Endothelial cell of hepatic sinusoid (primary cell): ENCODE results near the gene MIPOL1.

Experiments
- in situ Hi-C: cut with HindIII; loops from 2 replicates; pipeline ENCODE4 v1.10.0; 2017; ENCODE audit warnings: low sequenced_read_pairs

Gene MIPOL1

DNA sequence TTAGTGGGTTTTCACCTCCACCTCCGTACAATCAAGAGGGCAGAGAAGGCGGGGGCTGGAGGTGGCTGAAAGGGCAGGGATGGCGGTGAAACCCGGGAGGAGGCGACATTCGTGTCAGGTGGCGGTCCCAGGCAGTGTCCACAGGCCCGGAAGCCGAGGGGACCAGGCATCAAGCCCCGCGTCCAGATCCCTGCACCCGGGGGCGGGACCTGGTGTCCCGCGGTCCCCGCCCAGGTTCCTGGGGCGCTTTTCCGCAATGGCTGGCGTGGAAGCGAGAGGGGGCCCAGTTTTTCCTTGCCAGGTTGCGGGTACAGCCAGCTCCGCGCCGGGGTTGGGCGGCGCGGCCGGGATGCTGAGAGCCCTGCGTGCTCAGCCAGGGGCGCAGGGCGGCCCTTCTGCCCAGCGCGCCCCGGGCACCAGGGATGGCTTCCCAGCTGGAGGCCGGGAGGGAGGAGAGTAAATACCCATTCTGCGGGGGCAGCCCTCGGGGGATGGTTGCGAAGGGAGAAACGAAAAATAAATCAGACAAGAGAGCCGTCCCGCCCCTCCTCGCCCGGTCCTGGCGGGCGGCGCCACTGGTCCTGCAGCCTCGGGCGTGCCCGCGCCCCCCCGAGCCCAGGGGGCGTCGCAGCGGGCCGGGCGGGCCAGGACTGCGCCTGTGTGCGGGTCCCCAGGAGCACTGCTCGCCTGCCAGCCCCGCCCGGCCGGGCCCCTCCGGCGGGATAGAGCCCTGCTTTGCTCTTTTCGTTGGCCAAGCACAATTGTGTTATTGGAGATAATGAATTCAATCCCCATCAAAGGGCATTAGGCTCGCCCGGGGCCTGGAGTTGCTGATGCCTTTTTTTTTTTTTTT lies 385.8 kb downstream of the MIPOL1 start:
- in situ Hi-C loops, result no loop called here

DNA sequence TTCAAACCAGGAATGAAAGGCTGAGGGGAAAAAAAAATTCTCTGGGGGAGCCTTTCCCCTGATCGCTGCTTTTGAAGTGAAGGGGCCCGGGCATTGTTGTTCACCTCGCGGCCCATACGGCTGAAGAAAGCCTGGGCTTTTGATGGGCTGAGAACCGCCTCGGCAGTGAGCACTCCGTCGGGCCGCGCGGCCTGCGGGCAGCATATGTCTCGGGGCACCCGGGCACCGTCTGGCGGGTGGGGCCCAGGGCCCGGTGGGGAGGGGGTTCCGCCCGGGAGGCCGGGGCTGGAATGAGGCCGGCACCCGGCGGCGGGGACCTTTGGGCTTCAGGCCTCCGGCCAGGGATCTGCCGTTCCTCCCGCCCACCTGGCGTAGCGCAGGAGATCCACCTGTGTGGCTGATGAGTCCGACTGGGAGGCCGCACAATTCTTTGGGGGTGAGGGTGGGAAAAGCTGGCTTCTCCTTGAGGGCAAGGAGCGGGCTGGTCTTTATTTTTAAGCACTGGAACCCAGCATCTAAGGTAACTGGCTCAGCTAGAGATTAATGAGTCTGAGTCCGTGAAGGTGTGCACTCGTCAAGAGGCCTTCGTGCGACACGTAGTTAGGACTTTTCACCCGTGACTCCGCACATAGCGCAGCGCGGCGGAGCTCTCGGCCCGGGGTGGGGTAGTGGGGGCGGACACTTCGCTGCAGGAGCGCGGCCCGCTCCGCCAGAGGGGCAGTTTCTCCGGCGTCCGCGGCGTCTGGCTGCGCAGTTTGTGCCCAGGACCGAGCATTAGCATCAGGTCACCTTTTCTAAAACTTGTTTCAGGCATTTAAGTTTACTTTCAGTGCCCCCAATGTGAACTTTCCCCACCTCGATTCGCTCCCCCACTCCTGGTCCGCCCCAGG lies 386.7 kb downstream of the MIPOL1 start:
- in situ Hi-C loops, result no loop called here

DNA sequence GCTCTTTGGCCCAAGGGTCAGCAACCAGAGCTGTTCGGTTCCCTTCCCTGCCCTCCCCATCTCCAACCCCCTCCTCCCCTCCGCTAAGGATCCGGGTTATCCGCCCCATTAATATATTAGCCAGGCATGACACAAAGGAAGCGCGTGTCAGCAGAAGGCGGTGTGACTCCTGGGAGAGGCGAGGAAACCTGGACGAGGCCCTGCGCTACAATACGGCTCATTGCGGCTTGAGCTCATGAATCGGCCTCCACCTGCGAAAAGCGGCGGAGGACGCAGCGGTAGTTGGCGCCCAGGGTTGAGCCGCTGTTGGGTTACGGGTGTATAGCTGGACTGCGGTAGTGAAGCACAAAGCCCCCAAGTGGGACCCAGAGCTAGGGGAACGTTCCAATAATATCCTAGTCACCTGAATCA lies 387.4 kb downstream of the MIPOL1 start:
- in situ Hi-C loops, result no loop called here

DNA sequence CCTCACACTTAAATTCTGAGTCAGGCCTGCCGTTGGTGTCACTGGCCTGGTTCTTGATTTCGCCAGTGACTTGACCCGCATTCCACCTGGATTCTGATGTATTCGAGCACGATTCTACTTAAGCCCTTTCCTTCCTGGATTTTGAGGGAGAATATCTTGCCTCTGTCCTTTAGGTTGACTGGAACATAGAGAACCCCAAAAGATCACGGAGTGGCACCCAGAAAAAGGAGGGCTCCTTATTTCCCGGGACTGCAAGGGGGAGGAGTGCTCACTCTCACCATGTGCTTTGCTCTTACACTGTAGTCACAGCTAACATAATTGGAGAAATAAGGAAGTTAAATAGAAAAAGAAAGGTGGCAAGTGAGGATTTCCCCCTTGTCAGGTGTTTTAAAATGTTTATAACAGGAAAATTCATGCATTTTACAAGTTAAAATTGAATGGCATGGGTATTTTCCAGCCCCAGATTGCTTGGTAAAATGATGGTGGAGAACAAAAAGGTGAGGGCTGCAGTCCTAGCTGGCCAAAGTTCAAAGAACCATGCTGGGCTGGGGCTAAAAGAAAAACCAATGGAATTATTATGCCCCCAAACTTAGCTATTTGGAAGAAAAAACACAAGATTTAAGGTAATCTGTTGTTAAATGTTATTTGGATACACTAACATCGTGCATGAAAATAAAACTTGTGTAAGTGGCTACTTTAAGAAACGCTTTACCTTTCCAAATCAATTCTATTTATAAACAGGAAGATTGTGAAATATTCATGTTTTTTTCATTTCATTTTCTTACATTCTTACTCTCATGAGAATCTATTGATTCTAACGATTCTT lies 388.4 kb downstream of the MIPOL1 start:
- in situ Hi-C loops, result no loop called here

DNA sequence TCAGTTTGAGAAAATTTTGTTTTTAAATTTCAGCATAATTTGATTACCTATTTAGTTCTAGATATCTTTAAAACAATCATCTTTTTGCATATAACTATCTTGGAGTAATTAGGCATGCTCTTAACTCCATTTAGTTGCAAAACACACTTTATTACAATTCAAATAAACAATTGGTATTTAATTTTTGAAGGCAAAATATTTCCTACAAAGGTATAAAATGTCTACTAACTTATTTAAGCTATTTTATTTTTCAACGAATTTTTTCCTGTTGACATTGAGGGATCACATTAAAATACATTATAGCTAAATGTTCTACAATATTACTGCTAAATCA lies 389.0 kb downstream of the MIPOL1 start:
- in situ Hi-C loops, result no loop called here

DNA sequence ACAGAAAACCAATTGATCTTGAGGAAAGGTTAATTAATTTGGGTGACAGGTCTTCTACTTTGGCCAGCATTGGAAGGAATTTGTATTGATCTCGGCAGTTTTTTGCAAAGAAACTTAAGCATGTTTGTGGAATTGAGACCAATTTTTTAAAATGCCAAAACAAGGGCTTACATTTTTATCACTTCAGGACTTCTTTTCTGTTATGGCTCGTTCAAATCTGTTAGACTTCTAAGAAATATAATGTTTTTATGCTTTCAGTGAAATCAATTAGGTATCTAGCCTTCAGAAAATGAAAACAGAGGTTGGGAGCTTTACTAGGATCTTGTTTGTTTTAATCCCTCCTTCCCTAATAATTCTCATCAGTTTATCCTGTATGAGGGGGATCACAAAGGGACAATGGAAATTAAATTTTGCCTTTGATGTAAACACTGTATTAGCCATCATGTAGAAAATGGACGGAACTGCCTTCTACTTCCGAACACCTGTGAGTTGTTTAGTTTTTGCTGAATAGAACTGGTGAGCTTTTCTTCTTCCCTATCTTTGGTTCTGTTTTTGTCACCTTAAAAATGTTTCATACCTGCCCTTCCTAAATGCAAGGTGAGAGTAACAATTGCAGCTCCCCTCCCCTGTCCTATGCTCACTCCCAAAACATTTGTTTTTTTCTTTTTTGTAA lies 389.5 kb downstream of the MIPOL1 start:
- in situ Hi-C loops, result no loop called here

DNA sequence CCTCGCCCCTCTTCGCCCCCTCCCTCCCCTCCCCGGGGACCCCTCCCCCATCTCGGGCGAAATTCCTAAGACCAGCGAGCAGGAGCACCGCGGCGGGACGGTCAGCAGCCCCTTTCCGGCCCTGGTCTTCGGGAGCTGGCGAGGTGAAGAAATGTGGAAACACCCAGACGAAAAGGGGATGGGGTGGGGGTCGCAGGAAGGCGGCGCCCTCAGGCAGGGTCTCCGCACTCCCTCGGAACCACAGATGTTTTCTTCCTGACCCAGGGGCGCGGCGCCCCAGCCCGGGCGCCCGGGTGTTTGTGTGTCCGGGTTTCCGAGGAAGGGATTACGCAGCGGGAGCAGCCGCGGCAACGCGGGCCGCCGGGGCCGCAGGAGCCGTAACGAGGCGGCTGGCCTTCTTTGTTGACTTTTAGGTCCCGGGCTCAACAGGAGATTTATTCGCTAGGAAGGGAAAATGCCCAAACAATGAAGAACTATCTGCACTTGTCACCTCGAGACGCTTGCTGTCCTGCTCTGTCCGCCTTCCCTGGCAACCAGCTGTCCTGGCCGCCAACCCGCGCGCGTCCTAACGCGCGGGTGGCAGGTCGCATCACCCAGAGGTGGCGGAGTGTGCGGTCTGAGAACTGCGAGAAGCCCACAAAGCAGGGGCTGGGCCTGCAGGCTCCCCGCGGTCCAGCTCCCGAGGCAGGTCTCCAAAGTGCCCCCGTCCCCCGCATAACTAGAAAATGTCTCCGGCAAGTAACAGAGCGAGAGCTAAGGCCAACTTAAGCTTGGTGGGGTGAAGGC lies 390.3 kb downstream of the MIPOL1 start:
- in situ Hi-C loops, result no loop called here

DNA sequence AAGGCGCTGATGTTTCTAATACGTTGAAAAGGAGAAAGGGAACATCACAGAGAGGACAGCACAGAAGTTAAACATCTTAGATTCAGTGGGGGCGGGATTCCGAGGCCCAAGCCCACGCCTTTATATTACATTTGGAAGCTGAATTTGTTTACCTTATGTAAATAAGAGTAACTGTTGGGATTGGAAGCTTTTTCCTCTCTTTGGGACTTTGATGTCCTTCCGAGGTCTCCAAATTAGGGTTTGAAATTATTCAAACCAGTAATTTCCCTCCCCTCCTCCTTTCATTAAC lies 390.9 kb downstream of the MIPOL1 start:
- in situ Hi-C loops, result no loop called here

DNA sequence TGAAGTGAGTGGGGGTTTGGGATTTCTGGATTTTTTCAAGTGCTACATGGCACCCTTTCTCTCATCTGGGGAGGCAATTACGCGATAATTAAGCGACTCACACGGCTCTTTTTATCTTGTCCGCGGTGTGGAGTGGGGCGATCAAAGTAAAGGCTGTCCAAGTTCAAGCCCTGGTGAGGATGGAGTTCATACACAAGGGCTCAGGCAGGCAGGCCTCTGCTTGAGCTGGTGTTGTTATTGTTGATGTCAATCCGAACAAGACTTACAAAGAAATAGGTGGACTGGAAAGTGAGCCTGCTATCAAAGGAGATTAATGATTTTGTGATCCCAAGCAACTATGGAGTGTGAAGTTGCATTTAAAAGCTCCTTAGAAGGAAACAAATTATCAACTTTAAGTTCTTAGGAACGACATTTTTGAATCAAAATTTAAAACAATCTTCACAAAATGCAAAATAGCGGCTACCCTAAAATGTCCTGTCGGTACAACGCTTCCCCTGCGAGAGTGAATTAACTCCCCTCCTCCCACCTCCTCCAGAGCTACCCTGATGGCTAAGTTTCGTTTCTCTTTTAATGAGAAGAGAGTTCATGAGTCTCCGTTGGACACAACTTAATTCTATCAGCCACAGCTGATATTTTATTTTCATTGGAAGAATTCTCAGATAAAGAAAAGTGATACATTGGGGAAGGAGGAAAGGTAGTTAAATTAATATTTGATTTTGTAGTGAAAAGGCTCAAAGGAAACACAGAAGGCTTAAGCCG lies 391.4 kb downstream of the MIPOL1 start:
- in situ Hi-C loops, result no loop called here

DNA sequence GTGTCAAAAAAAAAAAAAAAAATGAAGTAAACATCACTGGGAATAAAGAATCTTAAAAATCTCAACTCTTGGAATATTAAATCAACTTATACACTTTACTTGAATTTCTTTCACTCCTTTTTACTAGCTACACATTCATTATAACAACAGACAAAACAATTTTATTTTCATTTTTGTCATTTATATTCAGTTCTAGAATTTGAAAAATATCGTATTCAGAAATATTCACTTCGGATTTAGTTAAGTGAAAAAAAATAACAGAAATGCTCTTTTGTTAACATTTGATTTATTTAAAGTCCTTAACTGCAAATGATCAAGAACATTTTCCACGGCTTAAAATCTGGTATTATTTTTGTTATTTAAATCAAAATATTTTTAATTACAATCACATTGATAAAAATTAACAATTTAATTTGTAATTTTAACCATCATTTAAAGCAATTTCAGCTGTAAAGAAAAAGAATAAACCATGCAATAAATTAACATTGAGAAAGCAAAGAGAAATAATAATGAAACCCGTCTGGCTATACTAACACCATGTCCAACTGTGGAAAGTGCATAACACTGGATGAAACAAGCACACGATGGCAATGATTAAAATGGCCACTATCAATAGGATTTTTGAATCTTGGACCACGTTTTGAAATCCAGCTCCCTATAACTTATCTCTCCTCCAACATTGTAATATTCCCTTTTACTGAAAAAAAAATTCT lies 392.1 kb downstream of the MIPOL1 start:
- in situ Hi-C loops, result no loop called here

DNA sequence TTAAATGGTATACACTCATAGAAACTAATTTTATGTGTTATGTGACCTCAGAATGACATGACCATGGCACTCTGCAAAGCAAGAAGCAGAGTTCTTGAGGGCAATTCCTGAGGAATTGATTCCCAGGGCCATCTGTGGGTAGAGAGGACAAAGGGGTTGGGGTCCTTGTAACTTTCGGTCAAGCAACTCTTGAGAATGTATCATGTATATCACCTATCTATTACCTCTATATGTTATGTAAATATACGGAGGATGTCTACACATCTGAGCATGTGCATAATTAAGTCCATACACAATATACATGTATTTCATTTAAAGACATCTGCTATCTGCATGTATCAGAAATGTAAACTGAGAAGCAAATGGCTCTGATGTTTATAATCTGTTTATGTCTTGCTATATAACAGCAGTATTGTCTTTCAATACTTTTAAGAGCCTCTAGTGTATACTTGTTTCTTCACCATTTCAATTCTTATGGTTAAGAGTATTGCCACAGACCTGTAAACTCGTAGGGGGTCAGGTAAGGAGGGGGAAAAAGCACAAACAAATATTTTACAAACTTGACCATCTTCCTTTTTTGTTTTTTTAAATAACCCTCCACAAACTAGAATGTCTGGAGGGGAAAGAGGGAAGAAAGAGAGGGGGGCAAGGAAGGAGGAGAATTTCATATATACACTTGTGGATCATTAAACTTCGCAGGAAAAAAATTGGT lies 392.8 kb downstream of the MIPOL1 start:
- in situ Hi-C loops, result no loop called here

DNA sequence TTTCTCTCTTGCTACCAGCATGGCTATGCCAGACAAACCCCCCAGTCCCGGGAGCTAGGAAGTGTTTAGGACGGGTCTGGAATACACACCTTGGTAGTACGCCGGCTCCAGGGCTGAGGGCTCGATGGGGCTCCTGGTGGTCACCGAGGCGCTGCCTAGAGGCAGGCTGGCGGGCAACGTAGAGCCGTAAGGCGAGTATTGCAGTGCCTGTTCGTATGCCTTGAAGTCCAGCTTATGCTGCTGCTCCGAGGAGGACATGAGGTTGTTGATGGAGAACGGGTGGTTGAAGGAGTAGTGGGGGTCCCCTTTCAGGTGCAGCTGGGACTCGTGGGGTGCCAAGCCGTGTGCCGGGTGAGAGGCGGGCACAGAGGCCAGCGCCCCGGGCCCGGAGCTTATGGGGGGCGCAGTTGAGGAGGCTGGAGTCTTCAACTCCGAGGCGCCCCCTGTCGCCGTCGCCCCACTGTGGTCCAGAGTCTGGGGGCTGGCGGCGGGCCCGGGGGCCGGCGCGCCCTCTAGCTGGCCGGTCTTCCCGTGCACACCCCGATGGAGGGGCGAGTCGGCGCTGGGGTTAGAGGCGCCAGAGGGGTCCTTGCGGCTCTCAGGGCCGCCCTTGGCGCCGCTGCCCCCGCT lies 393.7 kb downstream of the MIPOL1 start:
- in situ Hi-C loops, result no loop called here

DNA sequence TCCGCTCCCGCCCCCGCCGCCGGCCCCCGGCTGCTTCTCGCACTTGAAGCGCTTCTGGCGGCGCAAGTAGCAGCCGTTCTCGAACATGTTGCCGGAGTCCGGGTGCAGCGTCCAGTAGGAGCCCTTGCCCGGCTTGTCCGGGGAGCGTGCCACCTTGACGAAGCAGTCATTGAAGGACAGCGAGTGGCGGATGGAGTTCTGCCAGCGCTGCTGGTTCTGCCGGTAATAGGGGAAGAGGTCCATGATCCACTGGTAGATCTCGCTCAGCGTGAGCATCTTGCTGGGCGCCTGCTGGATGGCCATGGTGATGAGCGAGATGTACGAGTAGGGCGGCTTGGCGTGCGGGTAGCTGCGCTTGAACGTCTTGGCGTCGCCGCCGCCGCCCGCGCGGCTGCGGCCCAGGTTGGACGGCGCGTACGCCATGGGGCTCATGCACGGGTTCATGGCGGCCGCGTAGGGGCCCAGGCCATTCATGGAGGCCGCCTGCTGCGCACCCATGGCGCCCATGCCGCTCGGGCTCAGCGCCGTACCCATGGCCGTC lies 394.3 kb downstream of the MIPOL1 start:
- in situ Hi-C loops, result no loop called here

DNA sequence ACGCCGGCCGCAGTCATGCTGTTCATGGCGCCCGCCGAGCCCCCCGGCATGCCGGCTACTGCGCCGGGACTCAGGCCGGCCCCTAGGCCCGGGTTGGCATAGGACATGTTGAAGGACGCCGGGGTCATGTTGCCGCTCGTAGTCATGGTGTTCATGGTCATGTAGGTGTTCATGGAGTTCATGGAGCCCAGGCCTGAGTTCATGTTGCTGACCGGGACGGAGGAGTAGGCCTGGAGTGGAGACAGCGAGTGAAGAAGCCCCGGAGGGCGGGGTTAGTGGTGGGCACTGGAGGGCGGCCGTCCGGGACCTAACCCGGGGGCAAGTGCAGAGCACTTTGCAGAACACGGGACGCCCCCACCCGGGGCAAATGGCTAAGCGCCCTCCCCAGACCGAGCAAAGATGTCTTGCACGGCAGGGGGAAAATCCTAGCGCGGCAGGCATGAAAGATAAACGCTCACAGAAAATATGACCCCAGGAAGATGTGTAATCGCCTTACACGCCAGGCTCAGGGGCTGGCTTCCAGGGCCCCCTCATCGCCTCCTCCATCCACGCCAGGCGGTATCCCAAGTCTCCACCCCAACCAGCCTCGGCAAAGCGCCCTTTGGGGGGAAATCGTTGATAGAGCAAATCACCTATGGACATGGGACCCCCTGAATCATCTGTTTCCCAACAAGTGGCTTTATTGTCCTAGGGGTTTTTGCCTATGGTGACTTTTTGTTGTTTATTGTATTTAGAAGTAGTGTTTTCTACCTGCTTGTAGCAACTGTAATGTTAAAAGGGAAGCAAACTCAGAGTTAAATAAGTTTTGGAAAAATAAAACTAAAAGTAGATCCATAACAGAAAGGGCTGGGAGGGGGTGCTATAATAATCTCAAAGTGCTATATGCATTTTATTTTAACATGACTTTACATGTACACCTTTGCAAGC lies 395.0 kb downstream of the MIPOL1 start:
- in situ Hi-C loops, result no loop called here

DNA sequence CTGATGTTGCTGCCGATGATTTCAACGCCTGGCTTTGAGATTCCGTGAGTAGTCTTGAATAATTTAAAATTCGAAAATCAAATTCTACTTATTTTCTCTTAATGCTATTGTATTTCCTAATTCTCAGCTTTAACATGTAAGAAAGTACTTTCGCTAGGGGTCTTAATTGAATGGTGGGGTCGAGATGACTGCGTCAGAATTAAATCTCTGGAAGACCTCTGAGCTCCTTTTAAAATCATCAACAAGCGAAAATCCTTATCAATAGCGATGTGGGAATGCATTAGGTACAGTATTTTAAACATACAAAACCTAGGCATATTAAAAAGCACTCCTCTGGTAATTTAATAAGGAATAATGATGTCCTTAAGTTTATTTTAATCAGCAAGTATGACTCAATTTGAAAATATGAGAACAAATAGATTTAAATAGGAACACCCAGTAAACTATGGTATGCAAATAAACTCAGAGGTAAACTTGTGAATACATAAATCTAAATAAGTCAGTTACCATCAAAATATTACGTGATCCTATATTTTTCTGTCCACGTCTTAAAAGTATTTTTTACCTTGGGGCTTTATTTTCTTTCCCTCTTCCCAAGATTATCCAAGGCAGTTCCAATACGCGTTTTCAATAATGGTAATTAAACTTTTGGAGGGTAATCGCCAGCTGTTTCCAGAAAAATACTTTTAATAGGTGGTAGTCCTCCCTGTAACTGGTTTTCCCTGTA lies 395.9 kb downstream of the MIPOL1 start:
- in situ Hi-C loops, result no loop called here
